H1 (cell line): ENCODE measurements around the gene TLCD3B. TPM values are rescaled to one million over a fixed set of nuclear protein-coding genes. Genes with fewer than 3 reads are reported as not detected.

Experiments used
- CTCF ChIA-PET: fragments of 300-600 bp; sonication (Branson Sonifier 250); formaldehyde crosslinking; loops from one replicate; lab custom pipeline; 2021; ENCODE audit not compliant: partially characterized antibody; lab: Charles Lee
- POLR2A ChIA-PET: fragments of 300-600 bp; sonication (Branson Sonifier 250); formaldehyde crosslinking; loops from one replicate; lab custom pipeline; 2021; ENCODE audit warnings: inconsistent platforms; ENCODE audit not compliant: partially characterized antibody; lab: Charles Lee
- DNase-seq, 2 experiments: peaks; one replicate each; pipeline versions ENCODE4 v3.0.0 to v3.0.0-alpha.2; 2010 to 2022; ENCODE audit warnings: low spot score in 2 of 2, low read depth in 1 of 2, mixed read lengths in 1 of 2
- FAIRE-seq: peaks from 2 replicates; lab custom pipeline; 2011; peaks lifted over from hg19 to GRCh38; lab: Jason Lieb, UNC
- H2AFZ ChIP-seq: 2 replicates; pipeline ENCODE4 v1.8.1; 2012; ENCODE audit warnings: low read length, inconsistent platforms
- H2AK5ac ChIP-seq: 2 replicates; pipeline ENCODE4 v1.6.1; 2013; ENCODE audit warnings: low read depth, low read length
- H2BK120ac ChIP-seq: replicated peaks from 2 replicates; pipeline ENCODE3; 2013; ENCODE audit warnings: low read depth, low read length, inconsistent platforms
- H2BK12ac ChIP-seq: 2 replicates; pipeline ENCODE4 v1.6.1; 2013; ENCODE audit warnings: low read depth, low read length
- H2BK15ac ChIP-seq: 2 replicates; pipeline ENCODE4 v1.6.1; 2013; ENCODE audit warnings: low read length
- H2BK20ac ChIP-seq: 2 replicates; pipeline ENCODE4 v1.6.1; 2013; ENCODE audit warnings: low read length
- H2BK5ac ChIP-seq: 2 replicates; pipeline ENCODE4 v1.6.1; 2013; ENCODE audit warnings: low read depth, low read length
- H3K14ac ChIP-seq: 2 replicates; pipeline ENCODE4 v1.6.1; 2013; ENCODE audit warnings: inconsistent platforms; ENCODE audit not compliant: insufficient read length
- H3K18ac ChIP-seq: 2 replicates; pipeline ENCODE4 v1.6.1; 2013; ENCODE audit warnings: low read length; ENCODE audit errors: extremely low read depth
- H3K23ac ChIP-seq: 2 replicates; pipeline ENCODE4 v1.6.1; 2013; ENCODE audit warnings: inconsistent platforms; ENCODE audit not compliant: insufficient read length
- H3K23me2 ChIP-seq: 2 replicates; pipeline ENCODE4 v1.6.1; 2013; ENCODE audit warnings: low read depth, low read length
- H3K27ac ChIP-seq: 2 replicates; pipeline ENCODE4 v1.6.1; 2011; ENCODE audit warnings: low read depth, low read length, inconsistent platforms
- H3K27me3 ChIP-seq, 4 experiments: replicated peaks in 1 of 4; 1 replicate in 1 of 4; 2 replicates in 3 of 4; pipeline versions ENCODE4 v1.6.1 to v1.8.1; 2011 to 2013; ENCODE audit warnings: low read length in 3 of 4, mild to moderate bottlenecking in 3 of 4, inconsistent platforms in 2 of 4, mixed read lengths in 2 of 4, moderate library complexity in 1 of 4; ENCODE audit not compliant: control insufficient read depth in 3 of 4, insufficient read depth in 3 of 4; ENCODE audit errors: extremely low read depth in 1 of 4
- H3K36me3 ChIP-seq, 4 experiments: 2 replicates each; pipeline versions ENCODE4 v1.6.1 to v1.8.1; 2011 to 2013; ENCODE audit warnings: mild to moderate bottlenecking in 4 of 4, low read length in 3 of 4, moderate library complexity in 2 of 4, control low read depth in 1 of 4, inconsistent platforms in 1 of 4; ENCODE audit not compliant: insufficient read depth in 4 of 4, control insufficient read depth in 2 of 4
- H3K4ac ChIP-seq: replicated peaks from 2 replicates; pipeline ENCODE3; 2013; ENCODE audit warnings: low read length, low read depth, mixed read lengths, inconsistent platforms; ENCODE audit not compliant: insufficient read length
- H3K4me1 ChIP-seq, 4 experiments: replicated peaks in 1 of 4; 1 replicate in 1 of 4; 2 replicates in 3 of 4; pipeline versions ENCODE4 v1.6.1 to v1.8.1; 2011 to 2013; ENCODE audit warnings: low read length in 3 of 4, inconsistent platforms in 2 of 4, mixed read lengths in 1 of 4; ENCODE audit not compliant: insufficient read depth in 4 of 4, control insufficient read depth in 3 of 4
- H3K4me2 ChIP-seq, 2 experiments: 2 replicates each; pipeline versions ENCODE4 v1.6.1 to v1.8.1; 2011 to 2013; ENCODE audit warnings: low read depth in 2 of 2, low read length in 2 of 2, control low read depth in 1 of 2, inconsistent platforms in 1 of 2, mild to moderate bottlenecking in 1 of 2; ENCODE audit not compliant: insufficient read depth in 1 of 2
- H3K4me3 ChIP-seq, 4 experiments: fragments of 200-600, 300-600 bp in 1 of 4; sonication (generic), shearing (Covaris generic), sonication (Bioruptor Twin) in 1 of 4; 2 replicates each; pipeline versions ENCODE4 v1.5.1 to v1.8.1; 2011 to 2016; ENCODE audit warnings: low read length in 4 of 4, low read depth in 3 of 4, control low read depth in 2 of 4, inconsistent platforms in 2 of 4, mild to moderate bottlenecking in 2 of 4, mixed read lengths in 1 of 4, moderate library complexity in 1 of 4; ENCODE audit not compliant: insufficient read depth in 2 of 4; ENCODE audit errors: extremely low read depth in 1 of 4
- H3K56ac ChIP-seq: replicated peaks from 2 replicates; pipeline ENCODE3; 2013; ENCODE audit warnings: low read depth, mild to moderate bottlenecking, mixed read lengths, low read length, inconsistent platforms; ENCODE audit not compliant: insufficient read length
- H3K79me1 ChIP-seq: 2 replicates; pipeline ENCODE4 v1.6.1; 2013; ENCODE audit warnings: low read depth, low read length, control low read depth
- H3K79me2 ChIP-seq, 2 experiments: 2 replicates each; pipeline versions ENCODE4 v1.6.1 to v1.8.1; 2012 to 2013; ENCODE audit warnings: low read length in 2 of 2, mild to moderate bottlenecking in 2 of 2, inconsistent platforms in 1 of 2; ENCODE audit not compliant: insufficient read depth in 2 of 2, control insufficient read depth in 1 of 2
- H3K9ac ChIP-seq, 4 experiments: replicated peaks in 1 of 4; 1 replicate in 1 of 4; 2 replicates in 3 of 4; pipeline versions ENCODE4 v1.6.1 to v1.8.1; 2011 to 2013; ENCODE audit warnings: low read depth in 3 of 4, low read length in 3 of 4, control low read depth in 2 of 4, mild to moderate bottlenecking in 2 of 4, moderate library complexity in 2 of 4, inconsistent platforms in 1 of 4; ENCODE audit errors: extremely low read depth in 1 of 4
- H3K9me3 ChIP-seq, 2 experiments: 2 replicates each; pipeline versions ENCODE4 v1.6.1 to v1.8.1; 2012 to 2013; ENCODE audit warnings: mild to moderate bottlenecking in 2 of 2, moderate library complexity in 2 of 2, control low read depth in 1 of 2, inconsistent platforms in 1 of 2, low read depth in 1 of 2, low read length in 1 of 2, mixed read lengths in 1 of 2; ENCODE audit not compliant: insufficient read depth in 2 of 2
- H4K20me1 ChIP-seq, 2 experiments: replicated peaks in 1 of 2; 2 replicates each; pipeline versions ENCODE3 to v1.8.1; 2011 to 2013; ENCODE audit warnings: inconsistent platforms in 2 of 2, low read length in 2 of 2, mild to moderate bottlenecking in 1 of 2; ENCODE audit not compliant: insufficient read depth in 2 of 2, control insufficient read depth in 1 of 2
- H4K5ac ChIP-seq: 2 replicates; pipeline ENCODE4 v1.6.1; 2013; ENCODE audit warnings: low read length, low read depth, mixed read lengths, inconsistent platforms; ENCODE audit not compliant: insufficient read length
- H4K8ac ChIP-seq: 2 replicates; pipeline ENCODE4 v1.8.0; 2013; ENCODE audit warnings: mild to moderate bottlenecking, moderate library complexity, low read length, inconsistent platforms; ENCODE audit not compliant: insufficient read depth; ENCODE audit errors: extremely low read depth
- H4K91ac ChIP-seq: replicated peaks from 2 replicates; pipeline ENCODE3; 2013; ENCODE audit warnings: low read length, mixed read lengths, inconsistent platforms; ENCODE audit not compliant: insufficient read length
- E2F6 ChIP-seq: IDR thresholded peaks from 2 replicates; pipeline ENCODE4 v1.6.1; 2012; ENCODE audit warnings: inconsistent platforms
- MAFK ChIP-seq: IDR thresholded peaks from 2 replicates; pipeline ENCODE4 v1.6.1; 2012; ENCODE audit warnings: low read depth, mild to moderate bottlenecking, improper control_type of control experiment, low read length
- NANOG ChIP-seq: IDR thresholded peaks from 2 replicates; pipeline ENCODE4 v1.6.1; 2011; ENCODE audit warnings: low read length, low read depth, mild to moderate bottlenecking, inconsistent platforms; ENCODE audit not compliant: insufficient read depth, poor library complexity, severe bottlenecking
- SAP30 ChIP-seq: fragments of 300-600 bp; sonication (generic); IDR thresholded peaks from 2 replicates; pipeline ENCODE4 v1.7.1; 2012; ENCODE audit warnings: low read length, moderate library complexity, mild to moderate bottlenecking, inconsistent platforms; ENCODE audit not compliant: insufficient read depth, insufficient replicate concordance
- SUZ12 ChIP-seq: fragments of 200-600 bp; sonication (generic); IDR thresholded peaks from 2 replicates; pipeline ENCODE4 v1.6.1; 2012; ENCODE audit warnings: mild to moderate bottlenecking, inconsistent platforms, low read length, moderate library complexity, mixed read lengths
- TAF1 ChIP-seq: IDR thresholded peaks from 2 replicates; pipeline ENCODE4 v1.6.1; 2011; ENCODE audit warnings: mild to moderate bottlenecking, low read depth, low read length
- WGBS, 2 experiments: shearing (Covaris generic) in 1 of 2; methylation state at CpG; one replicate each; pipeline versions ENCODE4 v1.1.6 to v1.1.7; 2013 to 2015; ENCODE audit warnings: low lambda C conversion rate in 2 of 2, mixed read lengths in 2 of 2, inconsistent platforms in 1 of 2, low coverage in 1 of 2, missing lambda C conversion rate in 1 of 2; ENCODE audit not compliant: insufficient replicate concordance in 2 of 2, insufficient coverage in 1 of 2, insufficient read length in 1 of 2; ENCODE audit errors: extremely low coverage in 1 of 2, missing lambda C conversion rate in 1 of 2; 5-methylcytosine and 5-hydroxymethylcytosine counted together
- polyA plus RNA-seq, 7 experiments: library from polyadenylated mRNA; depleted of rRNA in 3 of 7; stranded (reverse) in 5 of 7; unstranded in 2 of 7; fragments of >200 nt in 5 of 7; fragments of 200-250 nt in 2 of 7; gene quantifications; 1 replicate in 5 of 7; 2 replicates in 1 of 7; 4 replicates in 1 of 7; pipeline versions ENCODE4 v1.2.1 to v1.2.3, GENCODE V29; 2011 to 2013; ENCODE audit warnings: missing spikeins in 2 of 7, mixed read lengths in 2 of 7
- total RNA-seq: library from RNA; stranded (reverse); fragmentation: NEBNext Ultra II Directional; extraction: Animal tissue kit (Norgen Biotek cat#: 25700); gene quantifications from 2 replicates; pipeline ENCODE4 v1.2.1, GENCODE V29; 2021
- TF ChIP-seq, protein P1 (sequence below): IDR thresholded peaks from 2 replicates; pipeline ENCODE4 v1.6.1; 2012; ENCODE audit warnings: inconsistent platforms

TLCD3B gene
- total and polyA plus RNA-seq, 2 of the 8 experiments (the other 6 are each of a cell fraction or from before 2014, with no cell fraction given): 15.2 to 26.9 TPM

- no peaks in the 10 kb centered on the region for H3K9me3 ChIP-seq
- FAIRE-seq (no peak), DNase-seq (no peak)
- no peaks in the 10 kb centered on the region for H3K79me1 ChIP-seq
- H3K4ac ChIP-seq: no peak overlapping the region
- H4K8ac ChIP-seq: no peak overlapping the region
- H3K36me3 ChIP-seq: peaks cover 0 to 4% (median 0%) of the 10 kb centered on the region in 4 experiments; a peak in 1 of 8 replicates
- 56% methylated on average over 12 of the region's 34 CpGs; no CpG with 5 or more reads in 1 of the 2 experiments for WGBS, 2 experiments
- peak overlapping the region; percentile 31; the same call in 1 of the 2 replicates for H2BK15ac ChIP-seq
- no peak overlapping the region for H2BK120ac ChIP-seq
- H3K9ac ChIP-seq: no peak overlapping the region
- H4K5ac ChIP-seq: no peak overlapping the region
- H3K4me3 ChIP-seq: peak overlapping the region; percentile 42 to 79 (median 48)
- H3K27me3 ChIP-seq: peaks cover 0 to 23% (median 13%) of the 10 kb centered on the region in 4 experiments; a peak in 5 of 7 replicates
- TF ChIP-seq SUZ12: no peak
- TF ChIP-seq, protein P1, sequence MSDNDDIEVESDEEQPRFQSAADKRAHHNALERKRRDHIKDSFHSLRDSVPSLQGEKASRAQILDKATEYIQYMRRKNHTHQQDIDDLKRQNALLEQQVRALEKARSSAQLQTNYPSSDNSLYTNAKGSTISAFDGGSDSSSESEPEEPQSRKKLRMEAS: peak; percentile 73
- TF ChIP-seq SAP30: no peak
- no peak for TF ChIP-seq E2F6
- TF ChIP-seq TAF1: no peak
- TF ChIP-seq NANOG: no peak
- TF ChIP-seq MAFK: no peak
- TF ChIP-seq, all 59 proteins: peak for 1
- Histone ChIP-seq H2AFZ (no peak overlapping the region), H3K27ac (no peak overlapping the region), H3K23ac (no peak overlapping the region), H4K20me1 (peaks cover 1 to 6% of the 10 kb centered on the region in 2 experiments), H3K4me2 (peak overlapping the region; percentile 77 to 96), H3K79me2 (no peaks in the 10 kb centered on the region), H4K91ac (no peak overlapping the region), H2AK5ac (0 out of 2 replicates have a peak overlapping the region, but pooled peaks have one; percentile 13), H3K4me1 (peaks cover 0 to 21% (median 13%) of the 10 kb centered on the region in 4 experiments; a peak in 6 of 7 replicates), H2BK12ac (0 out of 2 replicates have a peak overlapping the region, but pooled peaks have one; percentile 27), H2BK20ac (no peak overlapping the region), H3K14ac (no peak overlapping the region), H2BK5ac (0 out of 2 replicates have a peak overlapping the region, but pooled peaks have one; percentile 24), H3K18ac (no peak overlapping the region; the same call in 1 of the 2 replicates), H3K23me2 (peaks cover 16% of the 10 kb centered on the region), H3K56ac (no peak overlapping the region)
- ChIA-PET CTCF (interaction anchor here (0.6 to 3.1 kb wide), 5 partner anchors 10 to 145 kb away, joined by 3 to 15 read pairs (median 4); partner anchors contain the start of gene C16orf92), POLR2A (interaction anchor here (0.8 to 2.6 kb wide), 10 partner anchors 9 to 225 kb away, joined by 3 to 10 read pairs (median 3); partner anchors contain the start of genes HIRIP3, TAOK2 and TLCD3B)
These were observed 20.9 kb downstream of the TLCD3B start for GRCh38 chr16:30009990-30010843.
